Lower leg skin (tissue), 3 donors: Measurements from ENCODE around the gene MDC1.

Experiments
- CTCF ChIP-seq, 3 donors: fragments of 450-650 bp; IDR thresholded peaks; one replicate each; pipeline ENCODE4 v1.5.1; 2016; ENCODE audit warnings: antibody characterized with exemption in 3 of 3, mild to moderate bottlenecking in 3 of 3, moderate library complexity in 2 of 3
- POLR2A ChIP-seq, 2 donors: fragments of 450-650 bp; IDR thresholded peaks; one replicate each; pipeline ENCODE4 v1.6.1; 2016 to 2017; ENCODE audit warnings: antibody characterized with exemption in 2 of 2, mild to moderate bottlenecking in 1 of 2, moderate library complexity in 1 of 2

DNA sequence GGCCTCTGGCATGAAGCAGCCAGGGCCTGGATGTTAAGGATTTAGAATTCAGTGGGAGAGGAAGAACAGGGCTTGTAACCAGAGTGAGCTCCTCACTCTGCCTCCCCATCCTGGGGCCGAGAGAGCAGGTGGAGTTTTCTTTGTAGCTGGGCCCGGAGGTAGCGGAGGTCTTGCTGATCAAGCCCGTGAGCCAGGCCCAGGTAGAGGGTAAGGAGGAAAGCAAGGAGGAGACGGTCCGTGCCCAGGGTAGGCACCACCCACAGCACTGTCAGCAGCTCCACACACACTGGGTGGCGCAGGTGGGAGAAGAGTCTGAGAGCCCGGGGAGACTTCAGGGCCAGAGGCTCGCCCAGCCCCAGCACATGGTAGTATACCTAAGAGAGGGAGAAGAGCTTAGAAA is 28.5 kb downstream of the MDC1 start:
- TF ChIP-seq CTCF (IDR thresholded peaks at IDR 0.05) (no peak), POLR2A (IDR thresholded peaks at IDR 0.05) (no peak)
